ENCODE results near the gene PRDX2.
"Not testable (repeated sequence)": the region's sequence is repeated elsewhere in the genome, so short reads cannot be mapped to it uniquely, and the experiment has no call there.

The PRDX2 gene

DNA sequence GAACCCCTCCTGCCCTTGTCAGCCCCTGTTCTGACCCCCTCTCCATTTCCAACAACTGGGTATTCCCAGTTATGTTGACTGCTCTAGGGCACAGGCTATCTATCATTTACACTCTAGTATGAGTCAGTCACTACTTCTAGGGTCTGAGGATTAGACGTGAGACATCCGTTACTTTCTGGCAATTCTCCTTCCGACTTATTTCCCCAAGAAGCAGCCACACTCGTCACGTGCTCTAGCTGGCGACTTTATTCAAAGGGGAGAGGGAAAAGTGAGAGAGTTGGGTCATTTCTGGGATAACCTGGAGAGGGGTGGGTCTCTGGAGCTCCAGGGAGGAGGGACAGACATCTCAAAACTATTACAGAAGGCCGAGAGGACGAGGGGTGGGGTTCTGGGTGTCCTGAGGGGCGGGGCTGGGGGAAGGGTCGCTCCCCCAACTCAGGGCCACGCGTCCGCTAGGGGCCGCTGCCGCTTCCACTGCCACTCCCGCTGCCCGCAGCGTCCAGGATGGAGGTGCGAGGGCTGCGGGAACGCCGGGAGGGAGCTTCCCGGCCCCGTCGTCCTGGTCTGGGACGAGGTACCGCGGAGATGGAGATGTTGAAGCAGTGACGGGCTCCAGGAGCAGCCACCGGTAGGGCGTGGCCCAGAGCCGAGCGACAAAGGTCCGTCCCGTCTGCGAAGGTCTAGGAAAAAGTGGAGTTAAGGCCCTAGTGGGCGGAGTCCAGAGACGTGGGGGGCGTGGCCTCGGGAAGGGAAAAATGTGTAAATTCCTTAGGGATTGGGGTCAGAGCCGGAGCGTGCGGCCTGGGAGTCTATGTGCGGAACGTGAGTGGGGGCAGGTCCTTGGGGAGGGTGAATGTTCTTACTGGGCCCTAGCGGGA, 23.9 kb upstream of the PRDX2 start:
- DNase-seq, result peak; percentile 70

DNA sequence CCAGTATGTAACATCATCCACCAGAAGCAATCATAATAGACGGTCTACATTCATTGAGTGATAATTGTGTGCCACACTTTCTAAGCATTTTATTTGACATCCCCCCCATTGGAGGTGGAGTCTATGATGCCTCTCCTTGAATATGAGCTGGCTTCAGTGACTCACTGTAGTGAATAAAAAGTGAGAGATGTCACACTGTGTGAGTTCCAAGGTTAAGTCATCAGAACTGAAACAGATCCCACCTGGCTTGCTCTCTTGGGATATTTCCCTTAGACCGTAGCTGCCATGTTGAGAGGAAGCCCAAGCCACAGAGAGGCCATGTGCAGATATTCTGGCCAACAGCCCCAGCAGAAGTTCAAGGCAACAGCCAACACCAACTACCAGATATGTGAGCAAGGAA, 20.2 kb upstream of the PRDX2 start:
- DNase-seq, result no peak

DNA sequence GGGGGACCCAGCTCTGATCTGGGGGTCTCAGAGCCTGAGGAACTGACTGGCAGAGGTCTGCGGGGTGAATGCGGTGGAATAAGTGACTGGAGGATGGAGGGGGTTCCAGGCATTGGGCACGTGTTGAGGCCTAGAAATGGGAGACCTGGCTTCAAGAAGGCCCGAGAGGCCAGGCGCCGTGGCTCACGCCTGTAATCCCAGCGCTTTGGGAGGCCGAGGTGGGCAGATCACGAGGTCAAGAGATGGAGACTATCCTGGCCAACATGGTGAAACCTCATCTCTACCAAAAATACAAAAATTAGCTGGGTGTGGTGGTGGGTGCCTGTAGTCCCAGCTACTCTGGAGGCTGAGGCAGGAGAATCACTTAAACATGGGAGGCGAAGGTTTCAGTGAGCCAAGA, 16.2 kb upstream of the PRDX2 start:
- DNase-seq, result not testable (repeated sequence)

DNA sequence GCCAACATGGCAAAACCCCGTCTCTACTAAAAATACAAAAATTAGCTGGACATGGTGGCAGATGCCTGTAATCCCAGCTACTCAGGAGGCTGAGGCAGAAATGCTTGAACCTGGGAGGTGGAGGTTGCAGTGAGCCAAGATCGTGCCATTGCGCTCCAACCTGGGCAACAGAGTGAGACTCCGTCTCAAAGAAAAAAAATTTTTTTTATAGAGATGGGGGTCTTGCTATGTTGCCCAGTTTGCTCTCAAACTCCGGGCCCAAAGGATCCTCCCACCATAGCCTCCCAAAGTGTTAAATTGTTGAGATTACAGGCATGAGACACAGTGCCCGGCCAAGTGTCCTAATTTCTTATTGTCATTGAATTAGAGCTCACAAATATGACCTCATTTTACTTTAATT, 15.6 kb upstream of the PRDX2 start:
- not testable (repeated sequence) for DNase-seq

DNA sequence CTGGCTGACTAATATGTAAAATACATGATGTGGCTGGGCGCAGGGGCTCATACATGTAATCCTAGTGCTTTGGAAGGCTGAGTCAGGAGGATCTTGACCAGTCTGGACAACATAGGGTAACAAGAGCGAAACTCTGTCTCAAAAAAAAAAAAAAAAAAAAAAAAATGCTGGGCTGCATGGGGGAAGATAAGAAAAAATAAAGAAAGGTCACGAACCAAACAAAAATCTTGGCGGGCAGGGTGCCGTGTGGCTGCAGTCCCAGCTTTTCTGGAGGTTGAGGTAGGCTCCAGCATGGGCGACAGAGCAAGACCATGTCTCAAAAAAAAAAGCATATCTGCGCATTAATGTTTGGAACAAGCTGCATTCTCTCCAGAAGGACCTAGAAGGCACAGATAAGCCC, 13.5 kb upstream of the PRDX2 start:
- DNase-seq, result no peak

DNA sequence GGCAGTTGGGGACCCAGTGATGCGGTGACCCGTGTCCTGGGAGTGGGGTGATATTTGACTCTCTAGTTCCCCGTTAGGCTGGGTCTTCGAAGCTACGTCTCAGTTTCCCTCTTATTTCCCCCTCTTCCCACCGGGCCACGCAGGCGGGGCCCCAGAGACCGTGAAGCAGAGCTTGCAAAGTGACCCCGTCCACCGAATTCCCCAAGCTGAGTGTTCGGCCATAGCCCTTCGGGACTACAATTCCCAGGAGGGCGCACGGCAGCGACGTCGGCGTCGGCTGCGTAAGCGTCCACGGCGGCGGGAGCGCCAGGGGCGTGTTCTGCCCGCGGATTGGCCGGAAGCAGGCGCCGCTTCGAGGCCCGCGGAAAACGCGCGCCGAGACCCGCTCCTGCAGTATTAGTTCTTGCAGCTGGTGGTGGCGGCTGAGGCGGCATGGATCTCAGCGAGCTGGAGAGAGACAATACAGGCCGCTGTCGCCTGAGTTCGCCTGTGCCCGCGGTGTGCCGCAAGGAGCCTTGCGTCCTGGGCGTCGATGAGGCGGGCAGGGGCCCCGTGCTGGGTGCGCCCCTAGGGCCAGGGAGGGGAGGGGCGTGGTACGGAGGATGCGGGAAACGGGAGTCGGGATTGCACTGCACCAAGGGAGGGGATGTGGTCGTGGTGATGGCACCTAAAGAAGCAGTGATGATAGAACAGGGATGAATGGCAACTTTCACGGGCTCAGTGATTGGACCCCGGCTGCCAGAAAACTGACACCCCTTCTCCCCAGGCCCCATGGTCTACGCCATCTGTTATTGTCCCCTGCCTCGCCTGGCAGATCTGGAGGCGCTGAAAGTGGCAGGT, 4.9 kb upstream of the PRDX2 start, which contains the start of gene RNASEH2A:
Gene RNASEH2A, plus strand, starts transcription at position 343 of the 840 bp plus-strand sequence. Its CDS starts 90 bp downstream, at position 433.
- DNase-seq, result peak; percentile 94

DNA sequence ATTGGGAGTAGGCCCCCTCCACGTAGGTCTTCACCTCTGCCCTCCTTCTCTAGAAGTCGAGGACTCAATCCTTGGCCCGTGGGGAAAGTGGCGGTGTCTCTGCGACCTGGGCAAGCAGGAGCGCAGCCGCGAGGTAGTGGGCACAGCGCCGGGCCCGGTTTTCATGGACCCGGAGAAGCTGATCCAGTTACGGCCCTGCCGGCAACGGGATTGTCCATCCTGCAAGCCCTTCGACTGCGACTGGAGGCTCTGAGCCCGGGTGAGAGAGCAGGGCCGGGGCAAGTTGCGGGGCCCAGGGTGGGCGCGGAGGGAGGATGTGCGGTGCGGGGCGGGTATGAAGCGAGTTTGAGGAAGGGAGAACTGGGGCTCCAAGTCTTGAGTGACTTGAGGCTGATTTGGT, 2.5 kb upstream of the PRDX2 start:
- no peak for DNase-seq

DNA sequence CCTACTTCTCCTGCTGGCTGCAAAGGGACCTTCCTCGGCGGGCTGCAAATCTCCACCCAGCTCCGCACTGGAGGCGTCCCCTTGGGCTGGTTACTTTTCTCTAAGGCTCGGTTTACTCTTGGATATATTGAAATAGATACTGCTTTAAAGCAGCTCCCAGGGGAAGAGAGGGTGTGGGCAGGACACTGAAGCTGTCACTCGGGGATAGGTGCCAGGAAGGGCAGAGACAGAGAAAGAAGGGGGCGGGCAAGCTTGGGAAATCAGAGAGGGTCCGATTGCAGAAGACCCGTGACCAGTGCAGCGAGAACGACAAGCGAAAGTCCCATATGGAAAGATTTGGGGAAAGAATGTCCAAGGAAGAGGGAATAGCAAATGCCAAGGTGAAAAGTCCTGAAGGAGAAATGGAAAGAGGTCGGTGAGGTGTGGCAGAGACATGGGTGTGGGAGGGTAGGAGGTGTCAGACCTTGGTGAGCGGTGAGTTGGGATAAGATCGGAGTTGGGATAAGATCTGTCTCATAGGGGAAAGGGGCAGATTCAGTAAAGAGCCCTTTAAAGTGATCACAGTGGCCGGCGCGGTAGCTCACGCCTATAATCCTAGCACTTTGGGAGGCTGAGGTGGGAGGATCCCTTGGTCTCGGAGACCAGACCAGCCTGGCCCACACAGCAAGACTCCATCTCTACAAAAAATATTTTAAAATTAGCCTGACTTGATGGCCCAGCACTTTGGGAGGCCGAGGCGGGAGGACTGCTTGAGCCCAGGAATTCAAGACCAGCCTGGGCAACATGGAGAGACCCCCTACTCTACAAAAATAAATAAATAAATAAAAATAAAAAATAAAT, 887 bp upstream of the PRDX2 start:
- no peak for DNase-seq

DNA sequence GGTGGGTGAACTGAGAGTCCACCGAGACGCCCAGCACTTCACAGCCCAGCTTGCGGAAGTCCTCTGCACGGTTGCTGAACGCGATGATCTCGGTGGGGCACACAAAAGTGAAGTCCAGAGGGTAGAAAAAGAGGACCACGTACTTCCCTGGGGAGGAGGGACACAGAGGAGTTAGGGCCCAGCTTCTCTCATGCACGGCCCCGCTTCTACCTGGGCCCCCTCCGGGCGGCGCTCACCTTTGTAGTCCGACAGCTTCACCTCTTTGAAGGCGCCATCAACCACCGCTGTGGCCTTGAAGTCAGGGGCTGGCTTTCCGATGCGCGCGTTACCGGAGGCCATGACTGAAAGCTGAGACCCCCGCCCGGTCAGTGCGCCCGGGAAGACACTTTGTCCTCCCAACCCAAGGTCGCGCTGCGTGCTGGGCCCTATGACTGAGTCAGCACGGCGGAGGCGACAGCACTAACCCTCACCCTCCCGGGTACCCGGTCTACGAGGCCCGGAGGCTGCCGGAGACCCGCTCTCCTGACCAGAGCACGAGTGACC, 606 bp downstream of the PRDX2 start:
- peak; percentile 73 for DNase-seq

DNA sequence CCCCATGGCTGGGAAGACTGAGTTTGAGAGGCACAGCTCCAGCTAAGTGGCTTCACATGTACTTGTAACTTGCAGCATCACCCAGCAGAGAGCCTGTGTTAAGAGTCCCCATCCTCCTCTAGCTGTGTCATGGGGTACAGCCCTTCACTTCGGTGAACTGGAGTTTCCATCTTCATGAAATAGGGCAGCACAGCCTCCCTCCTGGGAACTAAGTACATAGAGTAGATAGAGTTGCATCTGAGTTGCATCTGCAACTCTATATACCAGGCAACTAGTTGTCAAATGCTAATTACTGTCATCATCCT, 1.2 kb downstream of the PRDX2 start:
- DNase-seq, result no peak

DNA sequence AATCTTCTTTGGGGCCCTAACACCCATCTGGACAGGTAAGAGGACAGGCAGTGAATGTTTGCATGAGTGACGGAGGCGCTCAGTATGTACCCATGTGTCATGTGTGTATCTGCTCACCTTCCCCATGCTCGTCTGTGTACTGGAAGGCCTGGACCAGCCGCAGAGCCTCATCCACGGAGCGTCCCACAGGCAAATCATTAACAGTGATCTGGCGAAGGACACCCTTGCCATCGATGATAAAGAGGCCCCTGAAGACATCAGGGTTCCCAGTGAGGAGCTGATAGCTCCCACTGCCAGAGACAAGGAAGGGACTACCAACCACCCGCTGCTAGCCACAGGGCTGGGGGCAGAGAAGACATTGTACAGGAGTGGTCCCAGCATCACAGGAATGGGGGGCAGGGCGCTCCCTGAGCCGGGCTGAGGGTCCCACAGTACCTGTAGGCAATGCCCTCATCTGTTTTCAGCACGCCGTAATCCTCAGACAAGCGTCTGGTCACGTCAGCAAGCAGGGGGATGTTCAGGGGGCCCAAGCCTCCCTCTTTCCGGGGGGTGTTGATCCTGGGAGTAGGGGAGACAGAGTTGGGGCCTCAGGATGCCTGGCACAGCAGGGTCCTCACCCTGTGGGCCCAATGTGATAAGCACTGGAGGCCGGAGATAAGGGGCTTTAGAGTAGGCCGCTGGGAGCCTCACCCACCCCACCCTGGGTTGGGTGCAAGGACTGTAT, 1.7 kb downstream of the PRDX2 start:
- DNase-seq, result no peak

DNA sequence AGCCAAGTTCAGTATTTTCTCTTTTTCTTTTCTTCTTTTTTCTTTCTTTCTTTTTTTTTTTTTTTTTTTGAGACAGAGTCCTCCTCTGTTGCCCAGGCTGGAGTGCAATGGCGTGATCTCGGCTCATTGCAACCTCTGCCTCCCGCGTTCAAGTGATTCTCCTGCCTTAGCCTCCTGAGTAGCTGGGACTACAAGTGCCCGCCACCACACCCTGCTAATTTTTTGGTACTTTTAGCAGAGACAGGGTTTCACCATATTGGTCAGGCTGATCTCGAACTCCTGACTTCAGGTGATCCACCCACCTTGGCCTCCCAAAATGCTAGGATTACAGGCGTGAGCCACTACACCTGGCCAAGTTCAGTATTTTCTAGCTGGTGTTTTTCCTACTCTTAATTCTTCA, 4.0 kb downstream of the PRDX2 start:
- DNase-seq, result not testable (repeated sequence)

DNA sequence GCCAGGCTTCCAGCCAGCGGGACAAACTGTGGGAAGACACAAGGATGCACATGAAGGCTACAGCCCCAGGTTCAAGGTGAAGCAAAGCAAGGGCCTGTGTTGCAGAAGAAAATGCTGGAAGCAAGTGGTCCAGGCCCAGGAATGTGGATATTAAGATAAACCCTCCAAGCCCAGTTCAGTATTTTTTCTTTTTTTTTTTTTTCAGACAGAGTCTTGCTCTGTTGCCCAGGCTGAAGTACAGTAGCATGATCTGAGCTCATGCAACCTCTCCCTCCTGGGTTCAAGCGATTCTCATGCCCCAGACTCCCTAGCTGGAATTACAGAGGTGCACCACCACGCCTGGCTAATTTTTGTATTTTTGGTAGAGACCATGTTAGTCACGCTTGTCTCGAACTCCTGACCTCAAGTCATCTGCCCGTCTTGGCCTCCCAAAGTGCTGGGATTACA, 4.4 kb downstream of the PRDX2 start:
- no peak for DNase-seq

DNA sequence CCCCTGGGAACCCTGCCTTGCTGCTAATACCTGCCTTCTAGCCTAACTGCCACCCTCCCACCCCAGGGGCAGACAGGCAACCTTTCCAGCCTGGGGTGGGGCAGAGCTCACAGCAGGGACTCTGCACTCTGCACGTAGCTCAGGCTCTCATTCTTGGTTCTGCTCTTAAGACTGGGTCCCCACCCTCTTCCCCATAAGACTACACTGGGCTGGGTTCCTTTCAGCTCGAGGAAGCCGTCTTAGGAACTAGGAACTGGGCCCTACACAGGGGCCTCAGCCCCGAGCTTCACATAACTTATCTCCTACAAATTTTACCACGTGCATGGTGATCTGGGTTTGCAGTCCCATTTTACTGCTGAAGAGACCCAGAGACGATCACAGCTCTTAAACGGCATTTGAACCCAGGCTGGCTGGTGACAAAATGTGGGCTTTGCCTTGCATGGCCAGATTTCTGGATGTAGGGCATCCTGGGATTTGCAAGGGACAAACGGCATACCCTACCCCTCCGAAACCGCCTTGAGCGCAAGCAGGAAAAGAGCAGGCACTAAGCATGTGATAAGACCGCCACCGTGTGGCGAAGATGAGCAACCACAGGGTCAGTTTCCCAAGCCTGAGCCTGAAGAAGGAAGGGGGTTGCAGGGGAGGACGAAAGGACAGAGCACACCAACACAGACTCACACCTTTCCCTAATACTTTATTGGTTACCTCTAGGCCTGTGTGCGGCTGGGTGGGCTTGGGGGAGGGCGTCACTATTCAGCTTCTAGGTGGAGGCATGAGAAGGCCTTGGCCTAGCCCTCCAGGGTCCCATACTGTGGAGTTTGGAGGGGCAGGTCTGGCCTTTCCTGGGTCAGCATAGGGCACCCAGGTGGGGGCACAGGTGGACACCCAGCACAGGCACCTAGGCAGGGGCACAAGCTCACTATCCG, 5.2 kb downstream of the PRDX2 start:
- DNase-seq, result peak; percentile 86

DNA sequence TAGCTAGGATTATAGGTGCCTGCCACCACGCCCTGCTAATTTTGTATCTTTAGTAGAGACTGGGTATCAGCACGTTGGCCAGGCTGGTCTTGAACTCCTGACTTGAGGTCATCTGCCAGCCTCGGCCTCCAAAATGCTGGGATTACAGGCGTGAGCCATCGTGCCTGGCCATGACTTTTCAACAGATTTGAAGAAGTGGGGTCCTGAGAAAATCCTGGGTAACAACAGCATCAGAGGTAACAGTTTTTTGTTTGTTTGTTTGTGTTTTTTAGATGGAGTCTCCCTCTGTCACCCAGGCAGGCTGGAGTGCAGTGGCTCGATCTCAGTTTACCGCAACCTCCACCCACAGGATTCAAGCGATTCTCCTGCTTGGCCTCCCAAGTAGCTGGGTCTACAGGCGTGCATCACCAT, 6.6 kb downstream of the PRDX2 start:
- no peak for DNase-seq

DNA sequence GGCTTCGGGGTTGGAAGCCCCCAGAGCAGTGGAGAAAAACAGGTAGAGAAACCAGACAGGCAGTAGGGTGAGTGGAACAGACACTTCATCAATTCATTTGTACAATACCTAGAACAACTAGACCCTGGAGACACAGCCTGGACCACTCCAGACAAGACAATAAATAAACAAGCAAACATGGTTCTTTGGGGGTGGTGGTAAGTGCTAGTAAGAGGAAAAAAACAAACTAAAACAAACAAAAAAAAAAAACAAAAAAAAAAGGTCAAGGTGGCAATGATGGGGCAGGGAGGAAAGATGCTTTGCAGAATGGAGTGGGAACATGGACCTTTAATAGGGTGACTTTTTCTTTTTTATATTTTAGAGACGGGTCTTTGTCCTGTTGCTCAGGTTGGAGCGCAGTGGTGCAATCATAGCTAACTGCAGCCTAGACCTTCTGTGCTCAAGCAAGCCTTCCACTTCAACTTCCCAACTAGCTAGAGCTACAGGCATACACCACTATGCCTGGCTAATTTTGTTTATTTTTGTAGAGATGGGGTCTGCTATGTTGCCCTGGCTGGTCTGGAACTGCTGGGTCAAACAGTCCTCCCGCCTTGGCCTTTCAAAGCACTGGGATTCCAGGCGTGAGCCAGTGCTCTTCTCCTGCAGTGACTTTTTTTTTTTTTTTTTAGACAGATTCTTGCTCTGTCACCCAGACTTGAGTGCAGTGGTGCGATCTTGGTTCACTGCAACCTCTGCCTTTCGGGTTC, 7.2 kb downstream of the PRDX2 start:
- DNase-seq, result no peak

DNA sequence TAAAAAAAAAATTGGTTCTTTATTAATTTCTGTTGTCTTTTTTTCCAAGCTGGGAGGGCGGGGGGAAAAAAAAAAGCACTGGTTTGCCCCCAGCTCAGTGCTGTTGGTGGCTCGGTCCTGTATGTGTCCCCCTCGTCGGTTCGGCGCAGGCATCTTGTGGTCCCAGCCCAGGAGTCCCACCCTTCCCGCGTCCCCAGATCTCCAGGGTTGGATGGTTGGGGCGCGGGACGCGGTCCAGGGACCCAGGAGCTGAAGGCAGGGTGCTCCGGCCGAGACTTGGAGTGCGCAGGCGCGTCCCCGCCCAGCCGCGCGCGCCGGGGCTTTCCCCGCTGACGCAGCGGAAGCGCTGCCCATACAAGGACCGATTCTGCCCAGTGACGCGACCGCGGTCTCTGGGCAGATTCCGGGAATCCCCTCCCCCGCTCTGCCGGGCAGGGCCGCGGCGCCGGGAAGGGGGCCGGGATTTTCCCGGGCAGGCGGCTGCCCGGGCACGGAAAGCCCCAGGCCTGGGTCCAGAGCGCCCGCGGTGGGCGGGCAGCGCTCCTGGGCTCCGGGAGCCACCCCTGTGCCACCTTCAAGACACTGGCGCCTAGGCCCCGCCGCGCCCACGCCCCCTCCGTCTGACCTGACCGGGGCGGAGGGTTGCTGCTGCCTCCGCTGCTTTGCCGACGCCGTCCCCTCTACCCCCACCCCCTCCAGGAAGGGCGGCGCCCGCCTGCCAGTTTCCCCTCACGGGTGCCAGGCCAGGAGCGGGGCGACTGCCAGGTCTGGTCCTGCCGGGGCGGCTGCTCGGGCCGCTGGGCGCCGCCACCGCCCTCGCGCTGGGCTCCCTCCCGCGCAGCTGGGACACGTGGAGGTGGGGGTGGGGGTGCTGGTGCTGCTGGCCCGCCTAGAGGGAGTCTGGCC, 8.1 kb downstream of the PRDX2 start:
- DNase-seq, result peak; percentile 98

DNA sequence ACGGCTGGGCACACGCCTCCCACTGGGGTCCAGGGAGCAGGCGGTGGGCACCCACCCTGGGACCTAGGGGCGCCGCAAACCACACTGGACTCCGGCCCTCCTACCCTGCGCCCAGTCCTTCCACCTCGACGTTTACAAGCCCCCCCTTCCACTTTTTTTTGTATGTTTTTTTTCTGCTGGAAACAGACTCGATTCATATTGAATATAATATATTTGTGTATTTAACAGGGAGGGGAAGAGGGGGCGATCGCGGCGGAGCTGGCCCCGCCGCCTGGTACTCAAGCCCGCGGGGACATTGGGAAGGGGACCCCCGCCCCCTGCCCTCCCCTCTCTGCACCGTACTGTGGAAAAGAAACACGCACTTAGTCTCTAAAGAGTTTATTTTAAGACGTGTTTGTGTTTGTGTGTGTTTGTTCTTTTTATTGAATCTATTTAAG, 8.7 kb downstream of the PRDX2 start:
- DNase-seq, result peak; percentile 66

All from activated CD8-positive, alpha-beta memory T cell treated with anti-CD3 and anti-CD28 coated beads, Interleukin-2, amount 50 U/mL, for 48 hours (primary cell).